Gastrocnemius medialis (tissue), 4 donors: ENCODE results near the gene KRT1. TPM values are rescaled to one million over a fixed set of nuclear protein-coding genes. Genes with fewer than 3 reads are reported as not detected.

Experiments
- ATAC-seq, 2 donors: fragments of 150-250 bp; one replicate each; pipeline ENCODE4 v1.9.1; 2016
- DNase-seq, 2 donors: peaks; one replicate each; pipeline ENCODE4 v3.0.0-alpha.2; 2019
- H3K27ac ChIP-seq, 4 donors: fragments of 200-600 bp; sonication (generic); 1 replicate in 1 of 4; 2 replicates in 3 of 4; pipeline ENCODE4 v1.5.1; 2016 to 2018; ENCODE audit warnings: mild to moderate bottlenecking in 2 of 4, moderate library complexity in 1 of 4
- H3K27me3 ChIP-seq, 3 donors: fragments of 200-600 bp; sonication (generic) in 2 of 3; 1 replicate in 1 of 3; 2 replicates in 2 of 3; pipeline versions ENCODE4 v1.5.1 to v1.6.0; 2016 to 2019; ENCODE audit warnings: mild to moderate bottlenecking in 1 of 3, moderate library complexity in 1 of 3
- H3K36me3 ChIP-seq, 2 donors: fragments of 200-600 bp; sonication (generic) in 1 of 2; one replicate each; pipeline ENCODE4 v1.5.1; 2017 to 2018
- H3K4me1 ChIP-seq, 2 donors: fragments of 200-600 bp; sonication (generic) in 1 of 2; one replicate each; pipeline ENCODE4 v1.5.1; 2016 to 2017; ENCODE audit warnings: mild to moderate bottlenecking in 2 of 2
- H3K4me3 ChIP-seq, 4 donors: fragments of 200-600 bp; sonication (generic) in 3 of 4; 1 replicate in 1 of 4; 2 replicates in 3 of 4; pipeline ENCODE4 v1.5.1; 2016 to 2019; ENCODE audit warnings: mild to moderate bottlenecking in 2 of 4
- H3K9me3 ChIP-seq, 3 donors: fragments of 200-600 bp; sonication (generic) in 2 of 3; 1 replicate in 1 of 3; 2 replicates in 2 of 3; pipeline ENCODE4 v1.5.1; 2016 to 2019
- CTCF ChIP-seq, 5 experiments: fragments of 450-650 bp in 3 of 5; fragments of 200-600 bp in 2 of 5; sonication (generic) in 2 of 5; IDR thresholded peaks in 4 of 5; conservative IDR thresholded peaks in 1 of 5; 1 replicate in 4 of 5; 2 replicates in 1 of 5; pipeline ENCODE4 v1.5.1; 2016 to 2019; ENCODE audit warnings: antibody characterized with exemption in 5 of 5, mild to moderate bottlenecking in 3 of 5, moderate library complexity in 3 of 5
- POLR2A ChIP-seq, 2 donors: fragments of 450-650 bp; IDR thresholded peaks; one replicate each; pipeline ENCODE4 v1.6.1; 2017; ENCODE audit warnings: antibody characterized with exemption in 2 of 2, mild to moderate bottlenecking in 2 of 2, moderate library complexity in 2 of 2
- in situ Hi-C, 4 donors: fragments of 200-750 bp; cut with MboI; loops; one replicate each; pipeline versions ENCODE4 v1.15.0 to v1.8.0; 2017; ENCODE audit warnings: low sequenced_read_pairs in 4 of 4
- intact Hi-C: fragments of 100-400 bp; cut with DNase I; formaldehyde crosslinking; loops from one replicate; pipeline ENCODE4 v1.15.1; 2023; ENCODE audit warnings: low total_unique reads
- total RNA-seq, 4 donors: library from RNA; depleted of rRNA; stranded (reverse); fragments of >200 nt; gene quantifications; one replicate each; pipeline versions ENCODE4 v1.1.0 to v1.2.3, GENCODE V29; 2016

KRT1 gene
- total RNA-seq, 4 donors from 2014 or later: not detected

GRCh38 chr12:52651726-52652261 lies 28.4 kb downstream of the KRT1 start, which contains the start of gene KRT2:
KRT2 (minus strand) TSS chr12:52652211; CDS start chr12:52652142, 69 bp downstream.
- in situ Hi-C loops: no loop called here

GRCh38 chr12:52650520-52651081 lies 29.6 kb downstream of the KRT1 start:
- Histone ChIP-seq H3K36me3 (no peaks in the 10 kb centered on the region), H3K27me3 (peaks cover 5 to 15% (median 5%) of the 10 kb centered on the region in 3 donors), H3K4me1 (no peaks in the 10 kb centered on the region), H3K9me3 (no peaks in the 10 kb centered on the region), H3K27ac (no peak overlapping the region), H3K4me3 (no peak overlapping the region)
- no peak for ATAC-seq
- TF ChIP-seq CTCF (IDR thresholded peaks at IDR 0.05 in 4 of 5, conservative IDR thresholded peaks at IDR 0.05 in 1 of 5) (no peak), POLR2A (IDR thresholded peaks at IDR 0.05) (no peak)
- intact Hi-C loops: no loop called here
- no peak for DNase-seq
- in situ Hi-C loops: no loop called here

More at GRCh38 chr12:52651726-52652261, 28.4 kb downstream of the KRT1 start, which contains the start of gene KRT2:
- Histone ChIP-seq H3K4me1 (no peaks in the 10 kb centered on the region), H3K36me3 (no peaks in the 10 kb centered on the region), H3K9me3 (no peaks in the 10 kb centered on the region), H3K27ac (no peak within 1 kb of the TSS), H3K4me3 (no peak within 1 kb of the TSS), H3K27me3 (peaks cover 5 to 15% (median 5%) of the 10 kb centered on the region in 3 donors)
- no peak for ATAC-seq
- DNase-seq: no peak
- intact Hi-C loops: no loop called here
- no peak for TF ChIP-seq POLR2A (IDR thresholded peaks at IDR 0.05)
- TF ChIP-seq CTCF (IDR thresholded peaks at IDR 0.05 in 4 of 5, conservative IDR thresholded peaks at IDR 0.05 in 1 of 5): no peak

GRCh38 chr12:52649066-52649465 lies 31.1 kb downstream of the KRT1 start:
- TF ChIP-seq POLR2A (IDR thresholded peaks at IDR 0.05) (no peak), CTCF (IDR thresholded peaks at IDR 0.05 in 4 of 5, conservative IDR thresholded peaks at IDR 0.05 in 1 of 5) (no peak)
- DNase-seq (no peak), ATAC-seq (no peak)
- Histone ChIP-seq H3K9me3 (no peaks in the 10 kb centered on the region), H3K27ac (no peak overlapping the region), H3K4me3 (no peak overlapping the region), H3K27me3 (peaks cover 5 to 9% (median 5%) of the 10 kb centered on the region in 3 donors), H3K4me1 (no peaks in the 10 kb centered on the region), H3K36me3 (no peaks in the 10 kb centered on the region)
- in situ Hi-C loops: no loop called here
- intact Hi-C loops: no loop called here

- no peak overlapping the region for H3K27ac ChIP-seq
- H3K36me3 ChIP-seq: no peaks in the 10 kb centered on the region
- in situ Hi-C loops: no loop called here
- no peak for ATAC-seq
- DNase-seq: no peak
- TF ChIP-seq POLR2A (IDR thresholded peaks at IDR 0.05) (no peak), CTCF (IDR thresholded peaks at IDR 0.05 in 4 of 5, conservative IDR thresholded peaks at IDR 0.05 in 1 of 5) (no peak)
- no peaks in the 10 kb centered on the region for H3K4me1 ChIP-seq
- H3K27me3 ChIP-seq: peaks cover 2 to 7% (median 5%) of the 10 kb centered on the region in 3 donors
- no peaks in the 10 kb centered on the region for H3K9me3 ChIP-seq
- H3K4me3 ChIP-seq: no peak overlapping the region
- intact Hi-C loops: no loop called here
Measured at GRCh38 chr12:52648012-52648550, 32.1 kb downstream of the KRT1 start.
